Muscle of leg (tissue), 11 donors: ENCODE data around the gene PJVK. TPM values are rescaled to one million over a fixed set of nuclear protein-coding genes. Genes with fewer than 3 reads are reported as not detected.

Experiments
- DNase-seq: peaks from one replicate; pipeline ENCODE4 v3.0.0; 2013
- H3K27ac ChIP-seq: one replicate; pipeline ENCODE4 v1.5.1; 2013; ENCODE audit warnings: mild to moderate bottlenecking, low read length, control low read depth
- H3K27me3 ChIP-seq: one replicate; pipeline ENCODE4 v1.6.1; 2013; ENCODE audit warnings: low read length; ENCODE audit not compliant: control insufficient read depth, insufficient read depth
- H3K36me3 ChIP-seq: one replicate; pipeline ENCODE4 v1.6.1; 2013; ENCODE audit warnings: low read length; ENCODE audit not compliant: control insufficient read depth, insufficient read depth
- H3K4me1 ChIP-seq: one replicate; pipeline ENCODE4 v1.6.1; 2013; ENCODE audit warnings: low read length; ENCODE audit not compliant: control insufficient read depth, insufficient read depth
- H3K4me3 ChIP-seq: one replicate; pipeline ENCODE4 v1.5.1; 2013; ENCODE audit warnings: low read length, control low read depth
- H3K9me3 ChIP-seq: replicated peaks from 2 replicates; pipeline ENCODE4 v1.6.1; 2013; ENCODE audit warnings: low read depth, low read length; ENCODE audit not compliant: control insufficient read depth
- WGBS: methylation state at CpG from one replicate; pipeline ENCODE4 v1.1.5; 2013; ENCODE audit warnings: missing lambda C conversion rate; ENCODE audit not compliant: insufficient coverage; 5-methylcytosine and 5-hydroxymethylcytosine counted together
- polyA plus RNA-seq, 8 donors: library from polyadenylated mRNA; unstranded; fragments of 120-200 nt; gene quantifications; one replicate each; pipeline versions ENCODE4 v1.2.1 to v1.2.3, GENCODE V29; 2013; ENCODE audit warnings: inconsistent platforms in 1 of 8, low replicate concordance in 1 of 8; ENCODE audit not compliant: insufficient read length in 8 of 8, insufficient read depth in 1 of 8
- total RNA-seq: library from RNA; stranded (reverse); fragments of 120-200 nt; gene quantifications from one replicate; pipeline ENCODE4 v1.2.4, GENCODE V29; 2013

PJVK gene
- total and polyA plus RNA-seq, 9 donors: 2.2 to 7.4 (median 4.5) TPM

DNA sequence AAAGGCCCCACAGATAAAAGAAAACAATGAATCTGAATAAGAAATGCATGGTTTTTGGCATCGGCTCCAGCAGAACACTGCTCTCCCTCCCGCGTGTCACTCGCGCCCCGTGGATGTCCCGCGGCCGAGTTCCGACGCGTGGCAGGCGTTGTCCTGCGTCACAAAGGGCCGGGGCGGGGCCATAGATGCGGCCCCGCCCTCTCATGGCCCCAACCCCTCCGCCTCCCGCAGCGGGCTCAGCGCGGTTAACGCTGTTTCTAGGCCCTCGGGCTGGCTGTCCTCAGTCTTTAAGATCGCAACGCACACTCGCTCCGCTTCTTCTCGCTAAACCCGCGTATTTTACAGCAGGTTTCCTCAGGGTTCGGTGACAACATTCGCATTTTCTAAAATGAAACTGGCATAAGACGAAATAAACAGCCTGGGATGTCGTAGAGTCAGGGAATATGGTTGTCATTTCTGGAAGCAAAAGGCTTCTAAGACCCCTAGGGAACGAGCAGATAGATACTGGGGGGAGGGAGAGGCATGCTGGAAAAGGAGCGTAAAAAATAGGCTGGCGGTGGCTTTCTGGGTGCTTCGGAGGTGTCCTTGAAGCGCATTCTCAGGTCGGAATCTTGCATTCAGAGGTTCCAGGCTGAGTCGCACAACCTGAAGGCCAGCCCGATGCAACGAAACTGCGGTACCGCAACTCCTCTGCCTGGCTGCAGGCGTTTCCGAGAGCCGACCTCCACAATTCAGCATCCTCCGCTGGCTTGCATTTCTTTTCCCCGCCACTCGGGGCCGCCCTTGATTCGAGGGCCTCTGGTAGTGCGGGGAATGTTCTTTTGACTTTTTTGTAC is 27.5 kb downstream of the PJVK start, which contains the start of gene FKBP7:
TSS of gene FKBP7 (minus strand) at position 162 of the 836 bp plus-strand sequence. CDS start at position 61, 101 bp downstream.
- Histone ChIP-seq H3K27ac (peak within 1 kb of the TSS; percentile 99), H3K4me3 (peak within 1 kb of the TSS; percentile 85), H3K27me3 (no peaks in the 10 kb centered on the region), H3K36me3 (no peaks in the 10 kb centered on the region), H3K4me1 (peaks cover 30% of the 10 kb centered on the region), H3K9me3 (no peaks in the 10 kb centered on the region)
- DNase-seq: peak; percentile 95
- 2% methylated on average over 38 of the region's 56 CpGs for WGBS

DNA sequence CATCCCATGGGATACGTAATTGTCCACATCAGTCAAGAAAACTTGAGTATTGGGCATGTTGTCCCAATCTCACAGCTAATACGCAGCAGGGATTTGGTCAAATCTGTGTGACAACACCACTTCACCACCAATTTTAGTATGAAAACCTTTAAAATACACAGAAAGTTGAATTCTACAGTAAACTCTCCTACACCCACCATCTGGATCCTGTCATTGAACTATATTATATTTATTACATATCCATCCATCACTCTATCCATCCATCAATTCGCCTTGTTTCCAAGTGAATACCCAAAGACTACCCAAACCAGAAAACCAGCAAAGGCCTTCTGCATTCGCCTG is 28.1 kb downstream of the PJVK start:
- Histone ChIP-seq H3K4me3 (peak overlapping the region; percentile 85), H3K36me3 (no peaks in the 10 kb centered on the region)

DNA sequence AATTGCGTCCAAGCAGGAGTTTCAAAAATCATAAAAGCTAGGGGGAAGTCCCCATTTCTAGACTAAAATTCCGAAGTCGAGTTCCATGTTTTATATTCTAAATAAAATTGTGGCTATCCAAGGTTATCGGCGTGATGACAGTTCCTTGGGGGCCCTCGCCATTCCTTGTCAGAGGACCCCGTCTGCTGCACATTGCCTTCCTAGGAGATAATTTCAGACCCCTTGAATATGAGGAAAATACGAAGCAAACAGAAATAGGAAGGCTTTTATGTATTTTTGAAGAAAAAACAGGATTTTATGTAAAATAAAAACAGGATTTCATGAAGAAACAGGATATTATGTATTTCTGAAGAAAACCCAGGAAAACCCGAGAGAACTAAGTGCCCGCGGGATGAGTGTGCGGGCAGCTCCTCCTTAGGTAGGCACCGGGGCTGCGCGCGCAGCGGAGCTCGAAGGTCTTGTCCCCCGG is 28.6 kb downstream of the PJVK start:
- peak overlapping the region; percentile 99 for H3K27ac ChIP-seq
- peak overlapping the region; percentile 70 for H3K4me3 ChIP-seq
- peaks cover 23% of the 10 kb centered on the region for H3K4me1 ChIP-seq
- H3K9me3 ChIP-seq: no peaks in the 10 kb centered on the region
- H3K36me3 ChIP-seq: no peaks in the 10 kb centered on the region
- DNase-seq: peak; percentile 33
- no peaks in the 10 kb centered on the region for H3K27me3 ChIP-seq
- WGBS: 8% methylated on average over 16 of the region's 19 CpGs

More for the DNA sequence above, 28.1 kb downstream of the PJVK start:
- WGBS: 61% methylated on average over 2 of the region's 4 CpGs
- peak overlapping the region; percentile 99 for H3K27ac ChIP-seq
- no peaks in the 10 kb centered on the region for H3K9me3 ChIP-seq
- no peak for DNase-seq
- H3K4me1 ChIP-seq: peaks cover 26% of the 10 kb centered on the region
- no peaks in the 10 kb centered on the region for H3K27me3 ChIP-seq

DNA sequence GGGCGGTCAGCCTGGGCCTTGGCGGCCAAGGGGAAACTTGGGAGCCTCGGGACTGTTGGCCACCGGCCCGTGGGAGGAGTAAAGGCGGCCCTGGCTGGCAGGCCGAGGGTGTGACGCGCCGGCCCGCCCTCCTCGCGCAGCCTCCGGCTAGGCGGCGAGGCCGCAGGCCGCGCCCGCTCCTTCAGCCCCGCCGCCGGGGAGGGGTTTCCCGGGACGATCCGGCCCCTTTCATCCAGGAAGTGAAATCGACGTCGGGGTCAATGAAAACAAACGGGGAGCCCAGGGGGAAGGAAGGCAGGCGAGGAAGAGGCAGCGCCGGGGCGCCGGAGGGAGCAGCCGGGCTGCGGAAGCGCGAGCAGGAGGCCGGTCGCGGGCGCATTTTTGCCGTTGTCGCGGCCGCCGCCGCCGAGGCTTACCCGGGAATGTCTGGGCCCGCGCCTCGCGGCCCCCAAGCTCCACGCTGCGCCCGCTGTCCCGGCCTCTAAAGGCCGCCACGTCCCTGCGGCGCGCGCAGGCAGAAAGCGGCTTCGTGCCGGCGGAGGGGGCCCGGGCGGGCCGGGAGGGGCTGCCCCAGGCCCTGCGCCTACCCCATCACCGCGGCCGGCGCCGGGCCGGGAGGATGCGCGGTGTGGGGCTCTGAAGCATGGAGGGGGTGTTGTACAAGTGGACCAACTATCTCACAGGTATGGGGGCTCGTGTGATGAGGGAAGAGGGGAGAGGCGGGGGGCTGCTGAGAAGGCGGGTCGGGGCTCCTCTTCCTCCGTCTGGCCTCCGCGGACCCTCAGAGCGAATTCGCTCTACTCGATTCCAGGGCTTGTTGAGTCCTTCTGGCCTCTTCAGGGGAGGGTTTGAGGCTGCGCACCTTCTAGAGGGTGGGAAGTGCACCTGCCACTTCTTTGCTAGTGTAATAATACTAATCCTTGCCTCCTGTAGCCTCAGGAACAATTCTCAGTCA is 29.3 kb downstream of the PJVK start, which contains the start of gene PLEKHA3:
TSS of gene PLEKHA3 (plus strand) at position 231 of the 955 bp plus-strand sequence. CDS start at position 644, 413 bp downstream.
- no peaks in the 10 kb centered on the region for H3K27me3 ChIP-seq
- H3K27ac ChIP-seq: peak within 1 kb of the TSS; percentile 99
- no peaks in the 10 kb centered on the region for H3K9me3 ChIP-seq
- H3K4me1 ChIP-seq: peaks cover 23% of the 10 kb centered on the region
- H3K4me3 ChIP-seq: peak within 1 kb of the TSS; percentile 70
- no peaks in the 10 kb centered on the region for H3K36me3 ChIP-seq
- WGBS: under 1% methylated on average over 64 of the region's 92 CpGs
- DNase-seq: peak; percentile 98

DNA sequence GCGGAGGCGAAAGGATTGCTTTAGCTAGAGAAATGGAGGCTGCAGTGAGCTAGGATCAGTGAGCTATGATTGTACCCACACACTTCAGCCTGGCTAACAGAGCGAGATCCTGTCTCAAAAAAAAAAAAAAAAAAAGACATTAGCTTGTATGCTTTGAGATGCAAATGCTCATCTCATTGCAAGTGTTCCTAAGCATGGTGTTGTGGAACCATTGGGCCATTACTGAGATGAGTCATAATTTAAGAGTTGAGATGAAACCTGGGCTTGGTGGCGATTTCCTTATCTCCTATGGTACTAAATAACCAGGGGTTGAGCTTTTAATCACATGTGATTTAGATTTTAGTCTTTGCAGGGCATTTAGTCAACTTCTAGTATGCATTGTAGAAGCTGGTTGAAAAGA is 31.3 kb downstream of the PJVK start:
- Histone ChIP-seq H3K9me3 (no peaks in the 10 kb centered on the region), H3K36me3 (peaks cover 8% of the 10 kb centered on the region), H3K4me3 (no peak overlapping the region), H3K4me1 (peaks cover 23% of the 10 kb centered on the region), H3K27ac (no peak overlapping the region), H3K27me3 (no peaks in the 10 kb centered on the region)
- DNase-seq: no peak
- 100% methylated on average over 1 of the region's 4 CpGs for WGBS

DNA sequence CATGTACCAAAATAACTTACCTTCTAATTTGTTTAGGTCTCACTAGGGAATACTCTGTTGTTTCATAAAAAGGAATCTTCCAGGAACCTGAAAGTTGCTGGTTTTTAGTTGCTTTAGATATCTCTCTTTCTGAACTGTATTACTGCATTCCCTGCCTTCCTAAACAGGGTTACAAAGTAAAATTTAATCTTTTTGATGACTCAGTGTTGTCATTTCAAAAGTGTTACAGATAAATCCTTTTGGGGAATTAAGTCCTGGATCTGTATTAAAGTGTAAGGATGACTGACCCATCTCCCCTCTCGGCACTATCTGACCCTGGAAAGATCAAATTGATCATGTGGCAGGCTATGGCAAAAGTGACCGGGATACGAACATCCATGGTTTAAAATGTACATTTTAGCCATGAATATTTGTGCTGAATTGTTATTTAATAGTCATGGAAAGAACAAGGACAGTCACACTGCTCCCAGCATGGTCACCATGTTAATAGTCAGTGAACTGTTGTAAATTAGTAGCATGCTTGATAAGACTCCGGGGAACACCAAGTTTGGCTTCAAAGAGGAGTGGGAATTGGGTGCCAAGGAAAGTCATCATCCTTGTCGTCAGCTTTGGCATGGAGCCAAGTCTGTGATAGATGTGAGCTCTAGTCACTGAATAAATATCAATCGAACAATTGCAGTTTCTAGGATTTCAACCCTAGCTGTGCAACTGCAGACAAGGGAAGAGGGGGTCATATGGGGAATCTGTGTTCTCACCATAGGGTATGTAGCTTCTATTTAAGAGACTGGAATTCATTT is 33.3 kb downstream of the PJVK start:
- Histone ChIP-seq H3K27me3 (no peaks in the 10 kb centered on the region), H3K4me1 (peaks cover 17% of the 10 kb centered on the region), H3K36me3 (peaks cover 10% of the 10 kb centered on the region), H3K4me3 (no peak overlapping the region), H3K9me3 (no peaks in the 10 kb centered on the region), H3K27ac (no peak overlapping the region)
- WGBS: 61% methylated on average over 4 of the region's 6 CpGs
- DNase-seq: peak; percentile 16

DNA sequence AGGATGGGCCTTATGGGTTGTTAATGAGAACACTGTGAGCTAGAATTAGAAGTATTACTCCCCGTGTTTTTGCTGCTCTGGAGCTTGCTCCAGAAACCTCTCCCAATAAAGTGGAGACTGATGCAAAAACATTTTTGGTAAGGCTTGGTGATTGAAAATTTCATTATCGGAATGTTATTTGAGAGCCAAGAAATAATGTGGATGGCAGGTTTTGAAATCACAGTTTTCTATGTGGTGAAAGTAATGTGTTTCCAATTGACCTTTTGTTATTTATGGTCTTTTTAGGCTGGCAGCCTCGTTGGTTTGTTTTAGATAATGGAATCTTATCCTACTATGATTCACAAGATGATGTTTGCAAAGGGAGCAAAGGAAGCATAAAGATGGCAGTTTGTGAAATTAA is 34.2 kb downstream of the PJVK start:
- H3K27ac ChIP-seq: no peak overlapping the region
- WGBS: no CpG with 5 or more reads among the region's 3 CpGs

DNA sequence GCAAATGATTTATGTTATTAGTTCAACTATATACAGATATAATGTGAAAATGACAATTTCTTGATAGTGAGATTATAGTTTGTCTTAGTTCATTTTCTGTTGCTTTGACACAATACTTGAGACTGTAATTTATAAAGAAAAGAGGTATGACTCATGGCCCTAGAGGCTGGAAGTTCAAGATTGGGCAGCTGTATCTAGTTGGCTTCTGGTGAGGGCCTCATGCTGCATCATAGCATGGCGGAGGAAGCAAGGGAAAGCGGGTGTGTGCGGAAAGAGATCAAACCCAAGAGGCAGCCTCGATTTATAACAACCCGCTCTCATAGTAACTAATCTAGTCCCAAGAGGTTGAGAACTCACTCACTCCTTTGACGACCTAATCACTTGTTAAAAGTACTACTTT is 40.4 kb downstream of the PJVK start:
- Histone ChIP-seq H3K9me3 (no peaks in the 10 kb centered on the region), H3K4me1 (no peaks in the 10 kb centered on the region), H3K27ac (no peak overlapping the region), H3K27me3 (no peaks in the 10 kb centered on the region), H3K4me3 (no peak overlapping the region), H3K36me3 (peaks cover 37% of the 10 kb centered on the region)
- no peak for DNase-seq
- 96% methylated on average over 6 of the region's 6 CpGs for WGBS

More for the DNA sequence above, 34.2 kb downstream of the PJVK start:
- Histone ChIP-seq H3K4me3 (no peak overlapping the region), H3K4me1 (peaks cover 13% of the 10 kb centered on the region), H3K9me3 (no peaks in the 10 kb centered on the region), H3K27me3 (no peaks in the 10 kb centered on the region), H3K36me3 (peaks cover 12% of the 10 kb centered on the region)
- no peak for DNase-seq

DNA sequence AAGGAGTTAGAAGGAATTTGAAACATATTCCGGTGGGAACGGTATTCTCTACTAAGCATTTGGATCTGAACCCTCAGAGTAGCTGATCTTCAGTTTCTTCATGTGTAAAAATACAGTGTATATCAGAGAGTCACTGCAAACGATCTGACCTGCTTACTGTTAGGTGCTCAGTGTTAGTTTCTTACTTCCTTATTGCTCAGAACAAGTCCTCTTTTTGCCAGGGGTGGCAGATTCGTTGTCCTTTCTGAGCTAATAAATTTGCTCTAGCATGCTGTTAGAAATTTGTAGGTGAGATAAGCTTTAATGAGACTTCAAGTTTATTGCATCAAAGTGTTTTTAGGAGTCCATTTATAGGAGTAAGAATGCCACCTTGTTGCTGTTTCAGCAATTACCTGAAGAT is 44.9 kb downstream of the PJVK start:
- H3K27ac ChIP-seq: no peak overlapping the region
- H3K27me3 ChIP-seq: no peaks in the 10 kb centered on the region
- H3K4me3 ChIP-seq: no peak overlapping the region
- no peaks in the 10 kb centered on the region for H3K4me1 ChIP-seq
- WGBS: 100% methylated on average over 1 of the region's 4 CpGs
- H3K36me3 ChIP-seq: peaks cover 42% of the 10 kb centered on the region
- H3K9me3 ChIP-seq: no peaks in the 10 kb centered on the region
- DNase-seq: no peak
